Measurements from ENCODE around the gene TAF1.

GRCh38 chrX:71440401-71440800 lies 74.2 kb downstream of the TAF1 start:
- no peak for TF ChIP-seq FOXA1 (IDR thresholded peaks at IDR 0.05)
- TF ChIP-seq HDGF (IDR thresholded peaks at IDR 0.05; ENCODE audit: borderline replicate concordance), result no peak
- TF ChIP-seq SP1 (IDR thresholded peaks at IDR 0.05), result no peak
- no peak for TF ChIP-seq SUZ12 (IDR thresholded peaks at IDR 0.05)
- TF ChIP-seq TARDBP (IDR thresholded peaks at IDR 0.05), result no peak
- TF ChIP-seq FOXM1 (IDR thresholded peaks at IDR 0.05; ENCODE audit: borderline replicate concordance), result no peak
- TF ChIP-seq FOXK2 (IDR thresholded peaks at IDR 0.05), result no peak
- TF ChIP-seq ARNT (IDR thresholded peaks at IDR 0.05), result no peak
- no peak for TF ChIP-seq BHLHE40 (IDR thresholded peaks at IDR 0.05; ENCODE audit: borderline replicate concordance)
- no peak for TF ChIP-seq NFRKB (IDR thresholded peaks at IDR 0.05)
- no peak for TF ChIP-seq CTBP1 (IDR thresholded peaks at IDR 0.05; ENCODE audit: borderline replicate concordance)
- no peak for TF ChIP-seq LEF1 (IDR thresholded peaks at IDR 0.05; ENCODE audit: borderline replicate concordance)
- TF ChIP-seq, protein P1, sequence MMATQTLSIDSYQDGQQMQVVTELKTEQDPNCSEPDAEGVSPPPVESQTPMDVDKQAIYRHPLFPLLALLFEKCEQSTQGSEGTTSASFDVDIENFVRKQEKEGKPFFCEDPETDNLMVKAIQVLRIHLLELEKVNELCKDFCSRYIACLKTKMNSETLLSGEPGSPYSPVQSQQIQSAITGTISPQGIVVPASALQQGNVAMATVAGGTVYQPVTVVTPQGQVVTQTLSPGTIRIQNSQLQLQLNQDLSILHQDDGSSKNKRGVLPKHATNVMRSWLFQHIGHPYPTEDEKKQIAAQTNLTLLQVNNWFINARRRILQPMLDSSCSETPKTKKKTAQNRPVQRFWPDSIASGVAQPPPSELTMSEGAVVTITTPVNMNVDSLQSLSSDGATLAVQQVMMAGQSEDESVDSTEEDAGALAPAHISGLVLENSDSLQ (IDR thresholded peaks at IDR 0.05), result no peak

Data from HEK293T (cell line).